ENCODE data around the gene TNFRSF14.

TNFRSF14 gene

DNA sequence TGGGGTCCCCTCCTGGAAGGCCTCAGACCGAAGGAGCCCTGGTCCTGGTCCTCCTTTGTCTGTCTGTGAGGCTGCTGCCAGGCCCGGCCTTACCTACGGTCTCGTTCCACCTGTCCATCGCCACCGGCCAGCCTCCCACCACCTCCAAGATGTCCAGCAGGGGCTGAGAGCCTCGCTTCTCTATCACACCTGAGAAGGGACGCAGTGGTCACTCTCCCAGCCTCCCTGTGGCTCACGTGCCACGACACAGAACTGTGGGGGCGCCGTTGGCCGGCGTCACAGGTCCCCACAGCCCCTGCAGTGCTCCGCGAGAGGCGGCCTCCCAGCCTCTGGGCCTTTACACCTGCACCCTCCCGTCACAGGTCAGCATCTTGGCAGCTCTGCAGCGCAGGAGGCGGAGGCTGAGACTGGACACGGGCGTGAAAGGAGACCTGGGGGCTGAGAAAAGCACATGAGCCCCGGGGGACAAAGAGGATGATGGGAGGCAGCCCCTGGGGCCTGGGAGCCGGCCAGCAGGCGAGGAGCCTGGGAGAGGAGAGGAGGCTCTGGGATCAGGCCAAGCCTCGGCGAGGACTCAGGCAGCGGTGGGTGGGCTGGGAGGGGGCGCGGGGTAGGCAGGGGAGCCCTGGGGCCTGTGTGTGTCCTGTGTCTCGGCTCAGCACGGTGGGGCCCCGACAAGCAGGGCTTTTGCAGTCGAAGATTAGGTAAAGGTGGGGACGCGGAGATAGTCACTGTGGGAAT is 50.9 kb downstream of the TNFRSF14 start:
- TF ChIP-seq GATA2 (IDR thresholded peaks at IDR 0.05; ENCODE audit: low read depth, low read length) (no peak), GATA3 (IDR thresholded peaks at IDR 0.05; ENCODE audit: low read depth, low read length) (no peak)

DNA sequence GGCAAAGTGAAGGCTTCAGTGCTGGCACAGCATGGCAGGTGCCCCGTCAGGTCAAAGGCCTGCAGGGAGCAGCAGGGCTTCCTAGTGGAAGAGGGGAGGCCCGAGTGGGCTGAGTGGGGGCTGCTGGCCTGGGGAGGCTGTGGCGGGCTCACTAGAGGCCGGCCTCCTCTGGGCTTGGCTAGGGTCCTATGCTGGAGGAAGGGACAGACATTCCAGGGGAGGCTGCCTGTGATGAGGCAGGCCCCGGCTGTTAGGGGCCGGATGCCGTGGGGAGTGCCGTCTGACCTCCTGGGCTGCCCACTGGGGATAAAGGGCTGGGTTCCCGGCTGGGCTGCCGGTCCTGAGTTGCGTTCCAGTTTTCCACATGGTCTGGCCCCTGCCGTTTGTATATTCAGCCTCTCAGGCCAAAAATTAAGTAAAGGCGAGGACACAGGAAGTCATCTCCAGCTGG is 51.5 kb downstream of the TNFRSF14 start:
- no peak for TF ChIP-seq GATA3 (IDR thresholded peaks at IDR 0.05; ENCODE audit: low read depth, low read length)

DNA sequence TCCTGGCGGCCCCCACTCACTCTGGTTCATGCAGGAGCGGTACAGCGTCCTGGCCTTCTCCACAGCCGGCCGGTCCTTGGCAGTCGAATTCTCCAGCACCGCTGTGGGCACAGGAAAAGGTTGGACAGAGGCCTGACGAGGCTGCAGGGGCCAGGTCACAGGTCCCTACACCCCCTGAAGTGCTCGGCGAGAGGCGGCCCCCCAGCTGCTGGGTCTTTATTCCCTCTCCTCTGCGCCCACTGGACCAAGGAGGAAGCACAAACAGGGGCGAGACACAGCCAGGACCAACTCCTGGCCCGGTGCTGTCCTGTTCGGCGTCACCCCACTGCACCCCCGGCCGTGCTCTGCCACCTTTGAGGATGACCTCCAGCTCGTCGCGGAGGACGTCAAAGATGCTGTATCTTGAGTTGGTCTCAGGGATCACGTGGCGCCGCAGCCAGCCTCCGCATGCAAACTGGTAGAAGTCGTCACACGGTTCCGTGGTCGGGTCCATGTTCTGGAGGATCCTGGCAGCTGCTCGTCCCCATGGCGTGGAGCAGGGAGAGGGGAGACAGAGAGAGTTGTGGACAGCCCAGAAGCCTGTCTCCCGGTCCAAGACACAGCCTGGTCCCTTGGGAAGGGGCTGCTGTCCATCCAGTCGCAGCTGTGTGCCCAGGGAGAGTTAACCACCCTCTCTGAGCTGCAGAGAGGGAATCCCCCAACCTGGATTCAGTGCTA is 53.3 kb downstream of the TNFRSF14 start:
- TF ChIP-seq GATA3 (IDR thresholded peaks at IDR 0.05; ENCODE audit: low read depth, low read length) (no peak), GATA2 (IDR thresholded peaks at IDR 0.05; ENCODE audit: low read depth, low read length) (no peak)

DNA sequence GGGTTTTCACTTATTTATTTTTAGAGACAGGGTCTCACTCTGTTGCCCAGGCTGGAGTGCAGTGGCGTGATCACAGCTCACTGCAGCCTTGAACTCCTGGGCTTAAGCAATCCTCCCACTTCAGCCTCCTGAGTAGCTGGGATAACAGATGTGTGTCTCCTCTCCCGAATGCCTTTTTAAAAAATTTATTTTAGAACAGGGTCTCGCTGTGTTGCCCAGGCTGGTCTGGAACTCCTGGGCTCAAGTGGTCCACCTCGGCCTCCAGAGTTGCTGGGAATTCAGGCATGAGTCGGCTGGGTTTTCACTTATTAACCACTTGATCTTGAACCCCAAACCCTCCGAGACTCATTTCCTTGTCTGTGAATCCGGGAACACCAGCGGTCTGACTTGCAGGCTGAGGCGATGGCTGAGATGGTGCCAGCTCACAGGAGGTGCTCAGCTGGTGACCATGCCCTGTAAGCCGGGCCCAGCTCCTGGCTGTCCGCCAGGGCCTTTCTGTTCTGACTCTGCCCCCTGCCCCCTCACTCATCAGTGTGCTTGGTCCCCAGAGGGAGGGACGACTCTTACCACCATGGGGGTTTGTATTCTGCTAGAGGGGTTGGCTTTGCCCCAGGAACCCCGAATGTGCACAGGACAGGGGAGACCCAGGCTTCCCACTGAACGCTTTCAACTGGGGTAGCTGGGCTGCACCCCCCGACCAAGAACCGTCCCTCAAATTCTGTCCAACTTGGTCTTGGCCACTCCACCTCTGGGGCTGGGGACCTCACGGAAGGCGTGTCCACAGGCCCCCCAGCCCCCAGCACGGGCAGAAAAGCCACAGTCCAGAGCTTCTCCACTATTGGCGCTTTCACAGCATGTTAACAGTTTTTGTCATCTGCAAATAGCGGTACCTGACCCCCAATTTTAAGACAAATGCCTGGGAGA is 54.1 kb downstream of the TNFRSF14 start:
- no peak for TF ChIP-seq GATA3 (IDR thresholded peaks at IDR 0.05; ENCODE audit: low read depth, low read length)
- TF ChIP-seq GATA2 (IDR thresholded peaks at IDR 0.05; ENCODE audit: low read depth, low read length): no peak

DNA sequence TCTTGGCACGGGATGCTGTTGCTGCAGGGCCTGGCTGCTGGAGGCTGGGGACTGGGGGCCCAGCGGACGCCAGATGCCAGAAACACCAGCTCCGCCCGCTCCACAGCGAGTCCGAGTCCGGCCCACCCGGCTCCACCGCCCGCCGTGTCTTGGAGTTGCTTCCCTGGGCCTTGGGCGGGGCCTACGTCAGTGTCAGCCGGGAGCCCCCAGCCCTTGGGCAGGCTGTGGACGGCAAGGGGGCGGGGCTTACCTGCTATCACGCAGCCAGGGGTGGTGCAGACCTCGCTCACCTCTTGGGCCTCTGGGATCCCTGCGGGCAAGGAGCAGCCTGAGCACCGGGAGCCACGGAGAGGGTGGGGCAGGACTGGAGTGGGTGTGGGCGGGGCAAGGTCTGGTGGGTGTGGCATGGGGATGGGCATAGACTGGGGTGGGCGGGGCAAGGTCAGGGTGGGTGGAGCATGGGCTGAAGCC is 54.9 kb downstream of the TNFRSF14 start:
- TF ChIP-seq GATA2 (IDR thresholded peaks at IDR 0.05; ENCODE audit: low read depth, low read length) (no peak), GATA3 (IDR thresholded peaks at IDR 0.05; ENCODE audit: low read depth, low read length) (no peak)

DNA sequence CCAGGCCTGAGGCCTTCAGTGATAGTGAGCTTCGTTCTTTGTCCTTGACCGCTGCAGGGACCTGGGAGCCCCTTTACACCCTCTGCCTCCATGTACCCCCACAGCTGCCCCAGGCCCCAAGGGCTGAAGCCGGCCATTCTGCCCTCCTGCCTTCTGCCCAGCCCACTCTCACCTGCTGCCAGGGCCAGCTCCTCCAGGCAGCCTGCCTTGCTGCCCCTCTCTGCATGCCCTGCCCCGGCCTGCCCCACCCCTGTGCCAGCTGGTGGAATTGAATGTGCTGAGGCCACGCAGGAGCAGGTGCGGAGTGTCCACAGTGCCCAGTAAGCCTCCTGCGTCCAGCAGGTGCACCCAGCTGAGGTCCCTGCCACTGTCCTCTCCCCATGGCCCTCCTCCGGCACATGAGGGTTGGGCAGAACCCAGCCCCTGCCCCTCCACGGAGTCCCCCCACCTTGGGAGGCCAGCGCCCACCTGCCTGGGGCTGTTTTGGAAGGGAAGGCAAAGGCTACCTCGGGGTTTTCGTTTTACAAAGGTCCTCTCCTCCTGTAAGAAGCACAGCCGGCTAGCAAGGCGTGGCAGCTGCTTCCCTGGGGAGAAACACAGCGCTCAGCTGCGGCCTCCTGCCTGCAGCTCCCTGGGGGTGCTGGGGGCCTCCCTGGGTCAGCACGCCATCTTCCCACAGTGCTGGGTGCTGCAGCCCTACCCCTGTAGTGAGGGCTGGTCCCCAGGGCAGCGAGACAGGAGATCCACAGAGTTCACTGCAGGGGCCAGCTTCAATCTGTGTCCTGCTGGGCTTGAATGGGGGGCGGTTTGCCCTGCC is 55.7 kb downstream of the TNFRSF14 start:
- no peak for TF ChIP-seq GATA2 (IDR thresholded peaks at IDR 0.05; ENCODE audit: low read depth, low read length)
- TF ChIP-seq GATA3 (IDR thresholded peaks at IDR 0.05; ENCODE audit: low read depth, low read length): no peak

DNA sequence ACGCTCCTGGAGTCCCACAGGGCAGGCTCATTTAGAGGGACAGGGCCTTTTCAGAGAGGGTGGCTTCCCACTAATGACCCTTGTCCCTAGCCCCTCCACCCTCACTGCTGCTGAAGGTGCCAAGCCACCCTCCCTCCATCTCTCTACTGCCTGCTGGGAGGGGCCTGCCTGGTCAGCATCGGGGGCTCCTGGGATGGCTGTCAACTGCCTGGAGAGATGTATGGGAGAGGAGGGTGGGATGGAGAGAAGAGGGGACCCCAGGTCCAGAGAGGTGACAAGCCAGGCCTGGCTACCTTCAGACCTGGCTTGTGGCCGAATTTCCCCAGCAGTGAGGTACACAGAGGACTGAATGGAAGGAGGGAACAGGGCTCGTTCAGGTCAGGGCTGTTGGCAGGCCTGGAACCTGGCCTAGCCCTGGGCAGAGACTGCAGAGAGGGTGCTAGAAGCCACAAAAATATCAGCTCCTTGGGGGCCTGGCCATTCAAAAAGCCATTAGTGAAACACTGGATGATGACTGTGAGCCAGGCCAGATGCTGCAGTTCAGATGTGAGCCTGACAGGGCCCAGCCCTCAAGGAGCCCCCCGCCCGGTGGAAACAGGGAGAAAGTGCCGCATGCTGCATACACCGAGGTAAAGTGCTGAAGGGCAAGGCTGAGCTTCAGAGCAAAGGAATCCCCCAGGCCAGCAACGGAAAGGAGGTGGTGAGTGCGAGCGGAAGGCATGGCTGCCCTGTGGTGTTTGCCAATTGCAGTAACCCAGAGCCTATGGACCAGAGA is 56.6 kb downstream of the TNFRSF14 start:
- TF ChIP-seq GATA3 (IDR thresholded peaks at IDR 0.05; ENCODE audit: low read depth, low read length) (no peak), GATA2 (IDR thresholded peaks at IDR 0.05; ENCODE audit: low read depth, low read length) (no peak)
